H1 (cell line): ENCODE measurements around the gene FAM204A. TPM values are rescaled to one million over a fixed set of nuclear protein-coding genes. Genes with fewer than 3 reads are reported as not detected.

ENCODE experiments used
- RFX5 ChIP-seq: IDR thresholded peaks from 2 replicates; pipeline ENCODE4 v1.6.1; 2011; ENCODE audit warnings: low read depth, low read length, improper control_type of control experiment, borderline replicate concordance
- SIX5 ChIP-seq: IDR thresholded peaks from 2 replicates; pipeline ENCODE4 v1.6.1; 2011; ENCODE audit warnings: mild to moderate bottlenecking, low read depth, low read length
- polyA plus RNA-seq, 7 experiments: library from polyadenylated mRNA; depleted of rRNA in 3 of 7; stranded (reverse) in 5 of 7; unstranded in 2 of 7; fragments of >200 nt in 5 of 7; fragments of 200-250 nt in 2 of 7; gene quantifications; 1 replicate in 5 of 7; 2 replicates in 1 of 7; 4 replicates in 1 of 7; pipeline versions ENCODE4 v1.2.1 to v1.2.3, GENCODE V29; 2011 to 2013; ENCODE audit warnings: missing spikeins in 2 of 7, mixed read lengths in 2 of 7
- total RNA-seq: library from RNA; stranded (reverse); fragmentation: NEBNext Ultra II Directional; extraction: Animal tissue kit (Norgen Biotek cat#: 25700); gene quantifications from 2 replicates; pipeline ENCODE4 v1.2.1, GENCODE V29; 2021

Gene FAM204A
- total and polyA plus RNA-seq, 2 of the 8 experiments (the other 6 are each of a cell fraction or from before 2014, with no cell fraction given), result 4.9 to 37.4 TPM

DNA sequence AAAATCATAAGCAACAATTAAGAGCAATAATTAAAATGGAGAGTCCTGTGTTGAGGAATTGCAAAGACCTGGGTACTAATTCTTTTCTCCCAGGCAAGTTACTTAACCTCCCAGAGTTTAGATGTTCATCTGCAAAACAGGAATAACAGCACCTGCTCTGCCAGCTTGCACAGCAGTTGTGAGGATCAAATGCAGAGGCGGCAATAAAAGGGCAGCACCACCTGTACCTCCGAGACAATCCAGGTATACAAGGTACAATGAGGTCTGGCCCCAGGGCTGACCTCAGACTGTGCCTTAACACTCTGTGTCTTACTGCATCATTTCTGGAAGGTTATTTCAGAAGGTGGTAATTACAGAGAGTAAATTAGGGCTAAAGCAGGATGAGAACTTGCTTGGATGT, 14.5 kb upstream of the FAM204A start (continued):
- no peak for TF ChIP-seq RFX5
- TF ChIP-seq SIX5, result no peak
